ENCODE results near the gene YPEL3.
"Not testable (repeated sequence)": the region's sequence is repeated elsewhere in the genome, so short reads cannot be mapped to it uniquely, and the experiment has no call there.

YPEL3 gene

GRCh38 chr16:30132591-30132990 lies 36.6 kb upstream of the YPEL3 start:
- Mint-ChIP-seq H3K27me3 (ENCODE audit: low read depth, poor library complexity) (no peaks in the 10 kb centered on the region), H3K36me3 (ENCODE audit: low read depth) (no peaks in the 10 kb centered on the region), H3K4me3 (no peak overlapping the region), H3K9me3 (peaks cover 6% of the 10 kb centered on the region), H3K4me1 (peaks cover 22% of the 10 kb centered on the region), H3K27ac (no peak overlapping the region)
- TF ChIP-seq CTCF (IDR thresholded peaks at IDR 0.05) = no peak
- no peak for DNase-seq

- H3K27me3 Mint-ChIP-seq (ENCODE audit: low read depth, poor library complexity) = peaks cover under 1% of the 10 kb centered on the region
- peaks cover 16% of the 10 kb centered on the region for H3K4me1 Mint-ChIP-seq
- no peak overlapping the region for H3K27ac Mint-ChIP-seq
- DNase-seq = no peak
- H3K9me3 Mint-ChIP-seq = peaks cover 6% of the 10 kb centered on the region
- no peak overlapping the region for H3K4me3 Mint-ChIP-seq
- TF ChIP-seq CTCF (IDR thresholded peaks at IDR 0.05) = no peak
- no peaks in the 10 kb centered on the region for H3K36me3 Mint-ChIP-seq (ENCODE audit: low read depth)
These were observed 36.0 kb upstream of the YPEL3 start for GRCh38 chr16:30131869-30132475.

GRCh38 chr16:30127993-30128392 lies 32.0 kb upstream of the YPEL3 start:
- Mint-ChIP-seq H3K27ac (no peak overlapping the region), H3K27me3 (ENCODE audit: low read depth, poor library complexity) (peaks cover 8% of the 10 kb centered on the region), H3K4me1 (peaks cover 29% of the 10 kb centered on the region), H3K9me3 (no peaks in the 10 kb centered on the region), H3K36me3 (ENCODE audit: low read depth) (no peaks in the 10 kb centered on the region), H3K4me3 (no peak overlapping the region)
- no peak for TF ChIP-seq CTCF (IDR thresholded peaks at IDR 0.05)
- no peak for DNase-seq

GRCh38 chr16:30125690-30126089 lies 29.7 kb upstream of the YPEL3 start:
- not testable (repeated sequence) for H3K27ac Mint-ChIP-seq; DNase-seq; H3K4me3 Mint-ChIP-seq; H3K36me3 Mint-ChIP-seq (ENCODE audit: low read depth); H3K9me3 Mint-ChIP-seq
- Mint-ChIP-seq H3K27me3 (ENCODE audit: low read depth, poor library complexity) (peaks cover 12% of the 10 kb centered on the region), H3K4me1 (peaks cover 30% of the 10 kb centered on the region)

GRCh38 chr16:30124985-30125379 lies 29.0 kb upstream of the YPEL3 start:
- no peaks in the 10 kb centered on the region for H3K9me3 Mint-ChIP-seq
- H3K27me3 Mint-ChIP-seq (ENCODE audit: low read depth, poor library complexity) = peaks cover 12% of the 10 kb centered on the region
- no peak for DNase-seq
- H3K4me1 Mint-ChIP-seq = peaks cover 30% of the 10 kb centered on the region
- no peak for TF ChIP-seq CTCF (IDR thresholded peaks at IDR 0.05)
- H3K36me3 Mint-ChIP-seq (ENCODE audit: low read depth) = peaks cover 15% of the 10 kb centered on the region
- H3K4me3 Mint-ChIP-seq = no peak overlapping the region
- H3K27ac Mint-ChIP-seq = no peak overlapping the region

- Mint-ChIP-seq H3K36me3 (ENCODE audit: low read depth) (peaks cover 30% of the 10 kb centered on the region), H3K27ac (peak overlapping the region; percentile 45), H3K4me3 (peak overlapping the region; percentile 90), H3K4me1 (peaks cover 35% of the 10 kb centered on the region), H3K27me3 (ENCODE audit: low read depth, poor library complexity) (peaks cover 12% of the 10 kb centered on the region), H3K9me3 (no peaks in the 10 kb centered on the region)
- DNase-seq = no peak
- no peak for TF ChIP-seq CTCF (IDR thresholded peaks at IDR 0.05)
These were observed 26.7 kb upstream of the YPEL3 start for GRCh38 chr16:30122604-30123160.

Data from nephron progenitor cell (in vitro differentiated cells).